K562 (cell line): ENCODE results near the gene PCSK5. TPM values are rescaled to one million over a fixed set of nuclear protein-coding genes. Genes with fewer than 3 reads are reported as not detected.

Experiments used
- ATAC-seq: fragments of 200-7000 bp; cut with Tn5 transposase; 3 replicates; pipeline ENCODE4 v1.9.1; 2020; ENCODE audit warnings: moderate library complexity
- BruUV-seq: library from RNA; stranded (reverse); fragments of 400-500 nt; replicated peaks from 2 replicates; lab custom pipeline; 2021; lab: Mats Ljungman, UMichigan
- CTCF ChIA-PET: fragments of 300-600 bp; formaldehyde crosslinking; extraction: SDS; loops from one replicate; lab custom pipeline; 2021; ENCODE audit warnings: low intra/inter-chr PET ratio; lab: Yijun Ruan, JAX
- POLR2A ChIA-PET: fragments of 300-600, 350-650 bp; sonication (Branson Sonifier 250); formaldehyde crosslinking; extraction: SDS; loops from one replicate; lab custom pipeline; 2021; ENCODE audit warnings: antibody characterized with exemption, inconsistent platforms; lab: Yijun Ruan, JAX
- DNase-seq, 4 experiments: peaks; one replicate each; pipeline versions ENCODE4 v3.0.0 to v3.0.0-alpha.2; 2011 to 2018; ENCODE audit warnings: low spot score in 3 of 4, mixed read lengths in 3 of 4; ENCODE audit errors: extremely low read depth in 1 of 4
- FAIRE-seq: peaks from 2 replicates; lab custom pipeline; 2011; peaks lifted over from hg19 to GRCh38; lab: Jason Lieb, UNC
- H2AFZ ChIP-seq: 2 replicates; pipeline ENCODE4 v1.6.0; 2011; ENCODE audit warnings: low read depth, low read length, control low read depth, inconsistent platforms
- H3K27ac ChIP-seq: fragments of 200-600 bp; 3 replicates; pipeline ENCODE4 v1.8.0; 2011; ENCODE audit warnings: low read depth, mild to moderate bottlenecking, control low read depth, inconsistent platforms, low read length, moderate library complexity, mixed read lengths; ENCODE audit errors: extremely low read depth
- H3K27me3 ChIP-seq, 2 experiments: fragments of 300-600 bp in 1 of 2; 2 replicates in 1 of 2; 3 replicates in 1 of 2; pipeline versions ENCODE4 v1.6.0 to v1.8.0; 2011; ENCODE audit warnings: inconsistent platforms in 2 of 2, low read length in 2 of 2, mild to moderate bottlenecking in 1 of 2, mixed read lengths in 1 of 2, moderate library complexity in 1 of 2; ENCODE audit not compliant: control insufficient read depth in 2 of 2, insufficient read depth in 2 of 2
- H3K36me3 ChIP-seq: fragments of 300-600 bp; 3 replicates; pipeline ENCODE4 v1.8.0; 2011; ENCODE audit warnings: mild to moderate bottlenecking, low read length, inconsistent platforms; ENCODE audit not compliant: control insufficient read depth, insufficient read depth
- H3K4me1 ChIP-seq, 2 experiments: fragments of 200-600 bp in 1 of 2; replicated peaks in 1 of 2; 2 replicates in 1 of 2; 3 replicates in 1 of 2; pipeline versions ENCODE4 v1.5.1 to v1.8.0; 2011; ENCODE audit warnings: inconsistent platforms in 2 of 2, low read length in 2 of 2, mild to moderate bottlenecking in 1 of 2, mixed read lengths in 1 of 2, moderate library complexity in 1 of 2; ENCODE audit not compliant: control insufficient read depth in 2 of 2, insufficient read depth in 2 of 2
- H3K4me2 ChIP-seq: 2 replicates; pipeline ENCODE4 v1.6.1; 2011; ENCODE audit warnings: low read length, control low read depth, inconsistent platforms, mixed read lengths; ENCODE audit not compliant: insufficient read depth
- H3K4me3 ChIP-seq: fragments of 200-600 bp; sonication (generic), shearing (Covaris generic); 2 replicates; pipeline ENCODE4 v1.5.1; 2016; ENCODE audit warnings: control low read depth, inconsistent platforms
- H3K79me2 ChIP-seq: fragments of 200-600 bp; 3 replicates; pipeline ENCODE4 v1.8.0; 2011; ENCODE audit warnings: low read length, inconsistent platforms; ENCODE audit not compliant: control insufficient read depth, insufficient read depth
- H3K9ac ChIP-seq, 2 experiments: 2 replicates each; pipeline versions ENCODE4 v1.6.0 to v1.6.1; 2011; ENCODE audit warnings: low read depth in 2 of 2, low read length in 2 of 2, control low read depth in 1 of 2, inconsistent platforms in 1 of 2, mild to moderate bottlenecking in 1 of 2, mixed read lengths in 1 of 2; ENCODE audit not compliant: insufficient read depth in 1 of 2
- H3K9me1 ChIP-seq: one replicate; pipeline ENCODE4 v1.6.0; 2011; ENCODE audit warnings: inconsistent platforms, mild to moderate bottlenecking, low read length, moderate library complexity; ENCODE audit not compliant: control insufficient read depth, insufficient read depth
- H3K9me3 ChIP-seq: replicated peaks from 2 replicates; pipeline ENCODE4 v1.5.1; 2011; ENCODE audit warnings: low read depth, low read length, inconsistent platforms; ENCODE audit not compliant: control insufficient read depth, insufficient read depth
- H4K20me1 ChIP-seq: replicated peaks from 2 replicates; pipeline ENCODE4 v1.6.1; 2011; ENCODE audit warnings: low read length, inconsistent platforms, mixed read lengths; ENCODE audit not compliant: control insufficient read depth, insufficient read depth
- CSDE1 ChIP-seq, 2 experiments: fragments of 450-650 bp; IDR thresholded peaks; 2 replicates each; pipeline ENCODE4 v1.6.1; 2016; ENCODE audit warnings: mild to moderate bottlenecking in 1 of 2
- EHMT2 ChIP-seq: fragments of 450-650 bp; IDR thresholded peaks from 2 replicates; pipeline ENCODE4 v1.6.1; 2018; ENCODE audit warnings: antibody characterized with exemption
- FOXM1 ChIP-seq, 2 experiments: fragments of 450-650 bp in 1 of 2; sonication (generic) in 1 of 2; formaldehyde crosslinking in 1 of 2; IDR thresholded peaks; 2 replicates each; pipeline versions ENCODE4 v1.6.1 to v1.9.0; 2017 to 2022; ENCODE audit warnings: low read depth in 2 of 2, mild to moderate bottlenecking in 2 of 2, missing genetic modification reagents in 1 of 2, moderate library complexity in 1 of 2
- GTF2A2 ChIP-seq: IDR thresholded peaks from 2 replicates; pipeline ENCODE4 v1.6.1; 2016; ENCODE audit warnings: mild to moderate bottlenecking, missing genetic modification characterization, missing compliant biosample characterization
- PCBP2 ChIP-seq: fragments of 200-400 bp; formaldehyde crosslinking; IDR thresholded peaks from 2 replicates; pipeline ENCODE4 v1.6.1; 2018; ENCODE audit warnings: low read length, low read depth, mild to moderate bottlenecking, moderate library complexity; ENCODE audit not compliant: poor library complexity, severe bottlenecking
- PYGO2 ChIP-seq: fragments of 450-650 bp; IDR thresholded peaks from 2 replicates; pipeline ENCODE4 v1.6.1; 2016; ENCODE audit warnings: mild to moderate bottlenecking, missing genetic modification characterization, moderate library complexity, missing compliant biosample characterization
- THRAP3 ChIP-seq: fragments of 450-650 bp; IDR thresholded peaks from 2 replicates; pipeline ENCODE4 v1.6.1; 2016; ENCODE audit warnings: mild to moderate bottlenecking, inconsistent platforms, borderline replicate concordance
- ZNF146 ChIP-seq: IDR thresholded peaks from one replicate; pipeline ENCODE4 v1.6.1; 2018; ENCODE audit warnings: missing compliant biosample characterization; ENCODE audit not compliant: unreplicated experiment
- ZNF263 ChIP-seq: sonication (generic); formaldehyde crosslinking; IDR thresholded peaks from 2 replicates; pipeline ENCODE4 v1.8.0; 2022; ENCODE audit warnings: mild to moderate bottlenecking, missing genetic modification reagents, borderline replicate concordance
- ZNF3 ChIP-seq: fragments of 250-450 bp; sonication (Bioruptor Pico); IDR thresholded peaks from 2 replicates; pipeline ENCODE4 v1.5.0; 2021; ENCODE audit warnings: mild to moderate bottlenecking, moderate library complexity
- ZNF830 ChIP-seq: fragments of 250-450 bp; sonication (Bioruptor Pico); IDR thresholded peaks from 2 replicates; pipeline ENCODE4 v1.5.0; 2021; ENCODE audit warnings: mild to moderate bottlenecking
- in situ Hi-C: fragments of 300-500 bp; cut with MboI; formaldehyde crosslinking; loops from 4 replicates; pipeline ENCODE4 v1.15.0; 2018; ENCODE audit warnings: inconsistent platforms, mixed read lengths
- intact Hi-C: fragments of 100-400 bp; cut with micrococcal nuclease; formaldehyde crosslinking; loops from 2 replicates; pipeline ENCODE4 v1.14.2; 2022
- polyA plus RNA-seq, 8 experiments: library from polyadenylated mRNA; depleted of rRNA in 4 of 8; stranded (reverse) in 5 of 8; unstranded in 3 of 8; fragments of >200 nt; fragmentation: Nextera tagmentation in 2 of 8; fragmentation: Illumina TruSeq in 1 of 8; extraction: Ambion mirVana in 2 of 8; extraction: Trizol in 1 of 8; gene quantifications; 2 replicates each; pipeline versions ENCODE4 v1.2.1 to v1.2.3, GENCODE V29; 2011 to 2014; ENCODE audit warnings: inconsistent platforms in 1 of 8, missing spikeins in 1 of 8
- total RNA-seq, 7 experiments: library from RNA; depleted of rRNA in 6 of 7; stranded (reverse); fragments of >200 nt in 6 of 7; fragmentation: Illumina TruSeq in 2 of 7; extraction: Trizol in 2 of 7; gene quantifications; 2 replicates each; pipeline versions ENCODE4 v1.2.1 to v1.2.3, GENCODE V29; 2011 to 2021; ENCODE audit warnings: low replicate concordance in 1 of 7

PCSK5 gene
- total and polyA plus RNA-seq, 9 of the 15 experiments (the other 6 are each of a cell fraction or from before 2014, with no cell fraction given) = not detected

GRCh38 chr9:75995066-75995465 is 104.6 kb downstream of the PCSK5 start:
- DNase-seq (no peak), ATAC-seq (no peak), FAIRE-seq (no peak)
- H3K9me1 ChIP-seq = no peaks in the 10 kb centered on the region
- no peak overlapping the region for H3K27ac ChIP-seq
- H3K9ac ChIP-seq = no peak overlapping the region
- no TSS peak for BruUV-seq
- no peak overlapping the region for H3K4me2 ChIP-seq
- TF ChIP-seq PCBP2 (no peak), FOXM1 (IDR thresholded peaks at IDR 0.05; ENCODE audit: low read depth) (no peak), FOXM1 (CRISPR knock-in tag; IDR thresholded peaks at IDR 0.05; ENCODE audit: low read depth) (no peak), GTF2A2 (tag) (no peak), PYGO2 (tag) (no peak), ZNF830 (CRISPR knock-in tag) (no peak), CSDE1 (IDR thresholded peaks at IDR 0.05) (no peak), ZNF263 (CRISPR knock-in tag) (no peak), THRAP3 (no peak), ZNF3 (no peak), EHMT2 (no peak), ZNF146 (CRISPR knock-in tag) (no peak)
- no peaks in the 10 kb centered on the region for H4K20me1 ChIP-seq
- intact Hi-C loops (no loop called here), in situ Hi-C loops (no loop called here)
- no peaks in the 10 kb centered on the region for H3K36me3 ChIP-seq
- no peaks in the 10 kb centered on the region for H3K9me3 ChIP-seq
- H3K4me3 ChIP-seq = no peak overlapping the region
- POLR2A ChIA-PET = no interaction called here
- CTCF ChIA-PET = no interaction called here
- no peaks in the 10 kb centered on the region for H3K4me1 ChIP-seq
- H3K27me3 ChIP-seq = no peaks in the 10 kb centered on the region
- H3K79me2 ChIP-seq = no peaks in the 10 kb centered on the region
- no peak overlapping the region for H2AFZ ChIP-seq
